Right kidney (tissue), 1 donor: ENCODE results near the gene LRIG1.

ENCODE experiments used
- DNase-seq: peaks from one replicate; pipeline ENCODE4 v3.0.0-alpha.2; 2016

The LRIG1 gene

GRCh38 chr3:66507423-66508260 lies 6.8 kb upstream of the LRIG1 start:
- DNase-seq: no peak

- DNase-seq: no peak
Measured at GRCh38 chr3:66506154-66506553, 5.3 kb upstream of the LRIG1 start.

- DNase-seq: peak; percentile 45
Measured at GRCh38 chr3:66504850-66505641, 4.2 kb upstream of the LRIG1 start.

- no peak for DNase-seq
Measured at GRCh38 chr3:66502981-66503380, 2.2 kb upstream of the LRIG1 start.

GRCh38 chr3:66502245-66502874 lies 1.5 kb upstream of the LRIG1 start:
- DNase-seq: no peak

GRCh38 chr3:66501483-66502244 lies 842 bp upstream of the LRIG1 start:
- DNase-seq: no peak

GRCh38 chr3:66499881-66500575 lies 794 bp downstream of the LRIG1 start:
- peak; percentile 88 for DNase-seq

GRCh38 chr3:66498687-66499621 lies 1.9 kb downstream of the LRIG1 start:
- peak; percentile 37 for DNase-seq

- no peak for DNase-seq
Measured at GRCh38 chr3:66497985-66498671, 2.7 kb downstream of the LRIG1 start.

GRCh38 chr3:66497288-66497984 lies 3.4 kb downstream of the LRIG1 start:
- DNase-seq: no peak

GRCh38 chr3:66496746-66497145 lies 4.1 kb downstream of the LRIG1 start:
- no peak for DNase-seq

GRCh38 chr3:66496301-66496700 lies 4.5 kb downstream of the LRIG1 start:
- no peak for DNase-seq

GRCh38 chr3:66495668-66496045 lies 5.2 kb downstream of the LRIG1 start:
- DNase-seq: no peak

GRCh38 chr3:66494959-66495667 lies 5.7 kb downstream of the LRIG1 start:
- no peak for DNase-seq

- DNase-seq: no peak
Measured at GRCh38 chr3:66493458-66494099, 7.2 kb downstream of the LRIG1 start.

GRCh38 chr3:66492672-66493071 lies 8.2 kb downstream of the LRIG1 start:
- no peak for DNase-seq

GRCh38 chr3:66492071-66492470 lies 8.8 kb downstream of the LRIG1 start:
- no peak for DNase-seq

- DNase-seq: no peak
Measured at GRCh38 chr3:66490984-66491383, 9.8 kb downstream of the LRIG1 start.
